Renal cortical epithelial cell (primary cell): ENCODE results near the gene MST1. TPM values are rescaled to one million over a fixed set of nuclear protein-coding genes. Genes with fewer than 3 reads are reported as not detected.
A peak's percentile ranks its signal among the peaks of the same experiment; 100 is the strongest.

ENCODE experiments used
- DNase-seq: peaks from one replicate; pipeline ENCODE4 v3.0.0-alpha.2; 2011; ENCODE audit warnings: low read depth
- total RNA-seq: library from RNA; depleted of rRNA; stranded (reverse); fragments of >200 nt; gene quantifications from 2 replicates; pipeline ENCODE4 v1.2.3, GENCODE V29; 2014

The MST1 gene
- total RNA-seq, 1 donor from 2014 or later: 11.7 TPM

GRCh38 chr3:49656541-49657112 is 32.6 kb downstream of the MST1 start:
- DNase-seq: no peak

- no peak for DNase-seq
Observed at GRCh38 chr3:49655731-49656285, 33.5 kb downstream of the MST1 start.

GRCh38 chr3:49654955-49655556 is 34.2 kb downstream of the MST1 start:
- DNase-seq: no peak

GRCh38 chr3:49654176-49654825 is 35.0 kb downstream of the MST1 start:
- DNase-seq: no peak

- no peak for DNase-seq
Observed at GRCh38 chr3:49653621-49654020, 35.7 kb downstream of the MST1 start.

- DNase-seq: no peak
Observed at GRCh38 chr3:49652903-49653415, 36.3 kb downstream of the MST1 start.

- no peak for DNase-seq
Observed at GRCh38 chr3:49652218-49652902, 36.9 kb downstream of the MST1 start.

- no peak for DNase-seq
Observed at GRCh38 chr3:49650637-49651036, 38.6 kb downstream of the MST1 start.

- DNase-seq: no peak
Observed at GRCh38 chr3:49650177-49650576, 39.1 kb downstream of the MST1 start.

GRCh38 chr3:49649576-49649975 is 39.7 kb downstream of the MST1 start:
- DNase-seq: no peak

- DNase-seq: no peak
Observed at GRCh38 chr3:49648354-49649019, 40.8 kb downstream of the MST1 start.

- DNase-seq: no peak
Observed at GRCh38 chr3:49647741-49648140, 41.5 kb downstream of the MST1 start.

GRCh38 chr3:49646236-49646635 is 43.0 kb downstream of the MST1 start:
- DNase-seq: no peak

- DNase-seq: no peak
Observed at GRCh38 chr3:49644684-49645083, 44.6 kb downstream of the MST1 start.

- DNase-seq: no peak
Observed at GRCh38 chr3:49642708-49643145, 46.5 kb downstream of the MST1 start.

- no peak for DNase-seq
Observed at GRCh38 chr3:49641921-49642707, 47.2 kb downstream of the MST1 start.

- DNase-seq: no peak
Observed at GRCh38 chr3:49641292-49641691, 48.0 kb downstream of the MST1 start.

- no peak for DNase-seq
Observed at GRCh38 chr3:49639551-49639950, 49.7 kb downstream of the MST1 start.

- DNase-seq: peak; percentile 30
Observed at GRCh38 chr3:49638445-49638844, 50.8 kb downstream of the MST1 start.

GRCh38 chr3:49636883-49637609 is 52.2 kb downstream of the MST1 start:
- DNase-seq: no peak
